Measurements from ENCODE around the gene JAZF1.

JAZF1 gene

DNA sequence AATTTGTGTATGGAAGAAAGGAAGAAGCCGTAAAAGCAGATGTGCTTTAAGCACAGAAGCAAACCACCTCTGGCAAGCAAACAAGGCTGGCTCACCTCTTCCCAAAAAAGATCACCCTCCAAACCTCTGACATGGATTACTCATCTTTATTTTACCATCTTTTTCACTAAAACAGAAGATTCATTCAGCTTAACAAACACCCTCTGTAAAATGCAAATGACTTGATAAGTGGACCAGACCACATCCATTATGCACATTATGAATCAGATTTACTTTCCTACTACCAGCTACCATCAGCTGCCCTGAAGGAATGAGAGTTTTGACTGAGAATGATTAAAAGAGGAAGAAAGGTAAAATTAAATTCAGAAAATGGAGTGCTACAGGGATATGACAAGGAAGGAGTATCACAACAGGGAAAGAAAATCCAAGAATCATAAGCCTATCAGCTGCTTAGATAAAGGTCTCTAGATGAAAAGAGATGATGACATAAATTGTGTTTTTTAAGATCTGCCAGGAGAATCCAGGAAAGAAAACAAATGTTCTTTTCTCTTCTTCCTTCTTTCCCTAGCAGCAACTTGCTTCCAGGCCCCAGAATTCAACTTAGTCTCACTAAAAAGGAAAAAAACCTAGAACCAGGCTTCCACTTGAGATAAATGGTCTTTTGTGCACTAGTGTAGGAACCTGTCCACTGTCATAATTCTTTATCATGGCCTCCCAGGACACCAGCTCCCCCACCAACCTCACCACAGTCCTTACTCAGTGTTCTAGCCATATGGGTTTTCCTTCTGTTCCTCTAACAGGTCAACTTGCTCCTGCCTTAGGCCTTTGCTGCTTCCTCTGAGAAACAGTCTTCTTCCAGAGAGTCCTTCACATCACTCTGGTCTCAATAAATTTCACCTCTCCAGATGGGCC, 47.4 kb downstream of the JAZF1 start:
- TF ChIP-seq, protein P1, sequence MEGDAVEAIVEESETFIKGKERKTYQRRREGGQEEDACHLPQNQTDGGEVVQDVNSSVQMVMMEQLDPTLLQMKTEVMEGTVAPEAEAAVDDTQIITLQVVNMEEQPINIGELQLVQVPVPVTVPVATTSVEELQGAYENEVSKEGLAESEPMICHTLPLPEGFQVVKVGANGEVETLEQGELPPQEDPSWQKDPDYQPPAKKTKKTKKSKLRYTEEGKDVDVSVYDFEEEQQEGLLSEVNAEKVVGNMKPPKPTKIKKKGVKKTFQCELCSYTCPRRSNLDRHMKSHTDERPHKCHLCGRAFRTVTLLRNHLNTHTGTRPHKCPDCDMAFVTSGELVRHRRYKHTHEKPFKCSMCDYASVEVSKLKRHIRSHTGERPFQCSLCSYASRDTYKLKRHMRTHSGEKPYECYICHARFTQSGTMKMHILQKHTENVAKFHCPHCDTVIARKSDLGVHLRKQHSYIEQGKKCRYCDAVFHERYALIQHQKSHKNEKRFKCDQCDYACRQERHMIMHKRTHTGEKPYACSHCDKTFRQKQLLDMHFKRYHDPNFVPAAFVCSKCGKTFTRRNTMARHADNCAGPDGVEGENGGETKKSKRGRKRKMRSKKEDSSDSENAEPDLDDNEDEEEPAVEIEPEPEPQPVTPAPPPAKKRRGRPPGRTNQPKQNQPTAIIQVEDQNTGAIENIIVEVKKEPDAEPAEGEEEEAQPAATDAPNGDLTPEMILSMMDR (IDR thresholded peaks at IDR 0.05), result no peak
- Histone ChIP-seq H3K36me3 (peaks cover 4% of the 10 kb centered on the region), H3K27ac (no peak overlapping the region), H3K9me3 (no peaks in the 10 kb centered on the region), H3K27me3 (no peaks in the 10 kb centered on the region), H3K4me3 (ENCODE audit: low read depth in 1 of 2, low read length in 1 of 2) (no peak overlapping the region), H3K4me1 (ENCODE audit: control insufficient read depth in 1 of 2, insufficient read depth in 1 of 2, low read depth in 1 of 2, low read length in 1 of 2) (no peaks in the 10 kb centered on the region)

DNA sequence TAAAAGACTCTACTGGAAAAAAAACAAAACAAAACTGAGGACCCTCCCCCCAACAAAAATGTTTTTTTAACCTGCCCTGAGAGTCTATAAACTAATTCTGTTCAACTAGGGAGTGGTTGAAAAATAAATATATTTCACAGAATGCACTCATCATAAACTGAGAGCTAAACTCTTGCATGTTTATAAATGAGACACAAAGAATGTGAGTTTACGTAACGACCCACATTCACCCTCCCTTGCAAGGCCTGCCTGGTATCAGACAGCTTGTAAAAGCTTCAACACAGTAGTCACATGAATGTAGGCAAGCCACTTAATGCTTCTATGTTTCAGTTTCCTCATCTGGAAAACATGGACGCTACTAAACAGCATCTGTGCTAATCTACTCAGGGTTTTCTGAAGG, 50.3 kb downstream of the JAZF1 start:
- Histone ChIP-seq H3K4me3 (ENCODE audit: low read depth in 1 of 2, low read length in 1 of 2) (no peak overlapping the region), H3K27me3 (no peaks in the 10 kb centered on the region), H3K36me3 (no peaks in the 10 kb centered on the region)

DNA sequence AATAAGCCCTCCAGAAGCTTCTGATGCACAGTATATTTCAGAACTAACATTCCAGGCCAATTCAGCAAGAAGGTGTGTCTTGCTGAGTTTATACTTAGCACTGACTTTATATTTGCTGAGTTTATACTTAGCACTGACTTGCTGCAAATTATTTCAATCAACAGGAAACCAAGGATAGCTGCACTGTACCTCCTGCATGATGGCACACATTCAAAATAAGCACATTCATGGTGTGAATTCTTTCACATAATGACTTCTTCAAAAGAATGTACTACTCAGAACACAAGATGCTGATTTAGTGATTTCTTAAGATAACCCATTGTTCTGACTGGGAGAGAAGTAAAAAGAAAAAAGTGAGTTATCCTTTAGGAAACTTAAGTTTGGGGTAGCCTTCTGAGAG, 52.0 kb downstream of the JAZF1 start:
- Histone ChIP-seq H3K4me1 (ENCODE audit: control insufficient read depth in 1 of 2, insufficient read depth in 1 of 2, low read depth in 1 of 2, low read length in 1 of 2) (peaks cover 10 to 12% of the 10 kb centered on the region in 2 experiments), H3K27ac (no peak overlapping the region), H3K4me3 (ENCODE audit: low read depth in 1 of 2, low read length in 1 of 2) (no peak overlapping the region), H3K9me3 (no peaks in the 10 kb centered on the region), H3K36me3 (no peaks in the 10 kb centered on the region), H3K27me3 (no peaks in the 10 kb centered on the region)
- TF ChIP-seq, protein P1 (IDR thresholded peaks at IDR 0.05), result no peak

More for the DNA sequence above, 50.3 kb downstream of the JAZF1 start:
- TF ChIP-seq, protein P1 (IDR thresholded peaks at IDR 0.05), result no peak
- Histone ChIP-seq H3K4me1 (ENCODE audit: control insufficient read depth in 1 of 2, insufficient read depth in 1 of 2, low read depth in 1 of 2, low read length in 1 of 2) (peaks cover 10 to 12% of the 10 kb centered on the region in 2 experiments), H3K27ac (no peak overlapping the region), H3K9me3 (no peaks in the 10 kb centered on the region)

DNA sequence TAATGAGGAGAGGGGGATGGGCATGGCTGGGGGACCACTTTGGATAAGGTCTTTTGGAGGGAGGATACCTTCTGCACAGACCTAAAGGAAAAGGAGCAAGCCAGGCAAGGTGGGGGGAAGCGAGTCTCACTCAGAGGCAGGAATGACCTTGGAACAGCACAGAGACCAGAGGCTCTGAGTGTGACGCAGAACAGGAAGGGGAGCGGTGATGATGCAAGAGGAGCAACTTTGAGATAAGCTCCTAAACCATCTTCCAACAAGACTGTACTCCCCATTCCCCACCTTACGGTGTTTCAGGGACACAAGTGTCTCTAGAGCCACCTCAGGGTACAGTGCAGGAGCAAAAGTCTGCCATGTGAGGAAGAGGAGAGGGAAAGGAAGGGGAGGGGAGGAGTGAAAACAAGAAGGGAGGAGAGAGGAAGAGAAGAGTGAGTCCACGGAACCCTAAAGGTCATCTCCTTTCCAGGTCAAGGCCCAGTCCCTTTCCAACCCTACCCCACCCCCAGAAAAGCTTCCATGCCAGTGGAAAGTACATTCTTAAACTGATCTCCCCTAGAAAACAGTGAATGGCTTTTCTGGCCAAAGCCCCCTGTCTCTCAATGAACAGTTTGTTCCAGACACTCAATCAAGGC, 54.1 kb downstream of the JAZF1 start:
- peaks cover 10 to 12% of the 10 kb centered on the region in 2 experiments for H3K4me1 ChIP-seq (ENCODE audit: control insufficient read depth in 1 of 2, insufficient read depth in 1 of 2, low read depth in 1 of 2, low read length in 1 of 2)
- TF ChIP-seq, protein P1 (IDR thresholded peaks at IDR 0.05), result no peak
- H3K4me3 ChIP-seq (ENCODE audit: low read depth in 1 of 2, low read length in 1 of 2), result no peak overlapping the region
- H3K27me3 ChIP-seq, result no peaks in the 10 kb centered on the region
- H3K9me3 ChIP-seq, result no peaks in the 10 kb centered on the region
- H3K36me3 ChIP-seq, result no peaks in the 10 kb centered on the region
- no peak overlapping the region for H3K27ac ChIP-seq

DNA sequence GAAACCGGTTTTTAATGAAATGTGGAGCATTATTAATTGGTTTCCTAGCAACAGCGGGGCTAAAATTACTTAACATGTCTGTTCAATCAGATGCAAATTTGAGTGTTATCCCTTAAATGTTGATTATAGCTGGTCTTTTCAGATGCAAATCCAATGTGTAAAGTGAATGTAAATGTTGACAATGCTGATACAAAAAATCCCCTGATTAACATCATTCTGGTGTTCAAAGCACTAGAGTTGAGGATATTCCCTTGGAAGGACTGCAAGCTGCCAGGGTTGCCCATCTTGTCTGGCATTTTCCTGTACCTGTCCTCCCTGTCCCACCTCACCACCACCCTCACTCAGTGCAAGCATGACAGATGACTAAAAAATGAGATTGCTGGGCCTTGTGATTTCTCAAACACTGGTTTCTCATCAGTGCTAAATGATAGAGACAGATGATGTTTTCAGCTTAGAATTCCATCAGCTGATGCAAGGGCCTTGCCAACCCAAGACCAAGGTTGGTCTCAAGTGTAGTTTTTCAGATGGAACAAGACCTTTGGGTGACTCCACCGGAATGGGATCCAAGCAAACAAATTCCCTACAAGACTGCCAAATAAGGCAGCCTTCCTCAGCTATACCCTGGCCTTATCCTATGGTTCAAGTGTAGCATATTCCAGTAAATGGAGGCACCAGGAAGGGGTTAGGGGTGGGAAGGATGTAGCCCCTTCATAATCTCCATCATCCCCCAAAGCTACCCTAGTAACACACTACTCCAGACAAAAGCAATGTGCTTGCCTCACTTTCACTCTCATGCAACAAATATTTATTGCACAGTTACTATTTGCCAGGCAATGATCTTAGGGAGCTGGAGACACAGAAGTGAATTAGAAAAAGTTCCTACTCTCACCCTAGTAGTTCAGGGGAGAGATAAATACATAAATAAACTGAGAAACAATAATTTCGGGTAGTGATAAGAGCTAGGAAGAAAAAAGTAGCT, 54.9 kb downstream of the JAZF1 start:
- no peaks in the 10 kb centered on the region for H3K9me3 ChIP-seq
- H3K4me1 ChIP-seq (ENCODE audit: control insufficient read depth in 1 of 2, insufficient read depth in 1 of 2, low read depth in 1 of 2, low read length in 1 of 2), result peaks cover 10 to 12% of the 10 kb centered on the region in 2 experiments
- H3K4me3 ChIP-seq (ENCODE audit: low read depth in 1 of 2, low read length in 1 of 2), result no peak overlapping the region
- no peaks in the 10 kb centered on the region for H3K36me3 ChIP-seq
- TF ChIP-seq, protein P1 (IDR thresholded peaks at IDR 0.05), result no peak
- H3K27ac ChIP-seq, result no peak overlapping the region
- H3K27me3 ChIP-seq, result no peaks in the 10 kb centered on the region
